Loucy (cell line): ENCODE measurements around the gene EED.
"Not testable (repeated sequence)": the region's sequence is repeated elsewhere in the genome, so short reads cannot be mapped to it uniquely, and the experiment has no call there.

Experiments used
- H2AFZ ChIP-seq: fragments of 200-600 bp; sonication (generic); 2 replicates; pipeline ENCODE4 v1.6.0; 2016; ENCODE audit warnings: antibody characterized with exemption, mild to moderate bottlenecking, low read length, moderate library complexity
- H3F3A ChIP-seq: fragments of 200-600 bp; 2 replicates; pipeline ENCODE4 v1.6.0; 2016; ENCODE audit warnings: antibody characterized with exemption, low read depth, mild to moderate bottlenecking
- H3K27me3 ChIP-seq: fragments of 200-600 bp; sonication (generic); 2 replicates; pipeline ENCODE4 v1.6.1; 2014; ENCODE audit warnings: low read length, mild to moderate bottlenecking; ENCODE audit not compliant: insufficient read depth, poor library complexity, severe bottlenecking
- H3K36me3 ChIP-seq: fragments of 200-600 bp; sonication (generic); 2 replicates; pipeline ENCODE4 v1.6.1; 2016; ENCODE audit warnings: low read length; ENCODE audit not compliant: insufficient read depth
- H3K4me1 ChIP-seq: fragments of 200-600 bp; sonication (generic); 2 replicates; pipeline ENCODE4 v1.5.1; 2014; ENCODE audit warnings: low read length, mild to moderate bottlenecking; ENCODE audit not compliant: insufficient read depth, poor library complexity, severe bottlenecking
- H3K4me2 ChIP-seq: fragments of 200-600 bp; sonication (generic); 2 replicates; pipeline ENCODE4 v1.6.0; 2014; ENCODE audit warnings: antibody characterized with exemption, low read length, low read depth, mild to moderate bottlenecking; ENCODE audit not compliant: poor library complexity, severe bottlenecking
- H3K4me3 ChIP-seq: fragments of 200-600 bp; sonication (generic); 2 replicates; pipeline ENCODE4 v1.5.1; 2014; ENCODE audit warnings: low read length, mild to moderate bottlenecking, mixed read lengths; ENCODE audit not compliant: poor library complexity, severe bottlenecking
- H3K79me2 ChIP-seq: fragments of 200-600 bp; sonication (generic); 2 replicates; pipeline ENCODE4 v1.6.1; 2014; ENCODE audit warnings: low read length; ENCODE audit not compliant: insufficient read depth
- H3K9ac ChIP-seq: fragments of 200-600 bp; sonication (generic); 2 replicates; pipeline ENCODE4 v1.6.0; 2014; ENCODE audit warnings: mild to moderate bottlenecking, low read depth, low read length, moderate library complexity; ENCODE audit not compliant: poor library complexity, severe bottlenecking
- H3K9me2 ChIP-seq: fragments of 200-600 bp; sonication (generic); replicated peaks from 2 replicates; pipeline ENCODE4 v1.6.1; 2016; ENCODE audit warnings: low read depth, low read length, mixed read lengths
- H3K9me3 ChIP-seq: fragments of 200-600 bp; sonication (generic); 2 replicates; pipeline ENCODE4 v1.6.1; 2014; ENCODE audit warnings: mild to moderate bottlenecking, antibody characterized with exemption, low read length, low read depth; ENCODE audit not compliant: insufficient read depth
- H4K20me1 ChIP-seq: fragments of 200-600 bp; sonication (generic); 2 replicates; pipeline ENCODE4 v1.6.0; 2014; ENCODE audit warnings: antibody characterized with exemption, low read length, mild to moderate bottlenecking; ENCODE audit not compliant: insufficient read depth, poor library complexity, severe bottlenecking
- EZH2phosphoT487 ChIP-seq: fragments of 200-600 bp; IDR thresholded peaks from 2 replicates; pipeline ENCODE4 v1.6.1; 2018; ENCODE audit warnings: antibody characterized with exemption, mild to moderate bottlenecking, moderate library complexity, borderline replicate concordance
- TF ChIP-seq, protein P1 (sequence below): fragments of 200-600 bp; sonication (generic); conservative IDR thresholded peaks from 2 replicates; pipeline ENCODE4 v1.5.1; 2014; ENCODE audit warnings: mild to moderate bottlenecking, antibody characterized with exemption, low read length

EED gene

DNA sequence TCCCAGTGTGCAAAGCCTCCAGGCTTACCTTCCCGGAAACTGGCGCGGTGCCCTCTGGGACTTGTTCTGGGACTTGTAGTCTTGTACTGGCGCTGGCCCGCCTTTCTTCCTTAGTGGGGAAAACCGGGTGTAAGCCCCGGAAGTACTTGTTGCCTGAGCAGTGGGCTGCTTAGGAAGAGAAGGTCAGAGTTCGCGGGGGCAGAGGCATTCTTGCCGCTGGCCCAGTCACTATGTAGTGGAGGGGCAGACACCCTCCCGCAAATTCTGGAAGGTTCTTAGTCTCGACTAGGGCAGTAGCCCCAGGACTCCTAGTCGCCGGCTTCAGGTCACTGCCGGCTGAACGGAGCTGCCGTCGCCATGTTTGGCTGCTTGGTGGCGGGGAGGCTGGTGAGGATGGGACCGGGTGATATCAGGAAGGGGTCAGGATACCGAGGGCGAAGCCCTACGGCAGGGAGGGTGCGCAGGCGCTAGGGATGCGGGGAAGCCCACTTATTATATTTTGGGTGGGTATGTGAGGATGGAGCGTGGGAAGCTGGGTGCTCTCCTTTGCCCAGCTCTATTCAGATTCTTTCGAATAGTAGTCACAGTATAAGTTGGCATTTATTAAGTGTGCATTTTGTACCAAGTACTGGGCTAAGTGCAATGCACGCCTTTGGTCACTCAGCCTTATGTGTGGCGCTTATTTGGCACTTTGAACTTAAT lies 57.7 kb downstream of the EED start, which contains the start of gene HIKESHI:
TSS of gene HIKESHI (plus strand) at position 149 of the 702 bp plus-strand sequence. CDS start at position 358, 209 bp downstream.
- H2AFZ ChIP-seq = peak within 1 kb of the TSS; percentile 94
- H3K4me3 ChIP-seq = peak within 1 kb of the TSS; percentile 96
- no peaks in the 10 kb centered on the region for H3K9me2 ChIP-seq
- peak within 1 kb of the TSS; percentile 89 for H3K9ac ChIP-seq
- H3K79me2 ChIP-seq = peaks cover 31% of the 10 kb centered on the region
- no peaks in the 10 kb centered on the region for H3F3A ChIP-seq
- H3K27me3 ChIP-seq = peaks cover 5% of the 10 kb centered on the region
- peaks cover 22% of the 10 kb centered on the region for H3K4me1 ChIP-seq
- H3K36me3 ChIP-seq = no peaks in the 10 kb centered on the region
- peak within 1 kb of the TSS; percentile 89 for H3K4me2 ChIP-seq
- H3K9me3 ChIP-seq = no peaks in the 10 kb centered on the region
- TF ChIP-seq, protein P1, sequence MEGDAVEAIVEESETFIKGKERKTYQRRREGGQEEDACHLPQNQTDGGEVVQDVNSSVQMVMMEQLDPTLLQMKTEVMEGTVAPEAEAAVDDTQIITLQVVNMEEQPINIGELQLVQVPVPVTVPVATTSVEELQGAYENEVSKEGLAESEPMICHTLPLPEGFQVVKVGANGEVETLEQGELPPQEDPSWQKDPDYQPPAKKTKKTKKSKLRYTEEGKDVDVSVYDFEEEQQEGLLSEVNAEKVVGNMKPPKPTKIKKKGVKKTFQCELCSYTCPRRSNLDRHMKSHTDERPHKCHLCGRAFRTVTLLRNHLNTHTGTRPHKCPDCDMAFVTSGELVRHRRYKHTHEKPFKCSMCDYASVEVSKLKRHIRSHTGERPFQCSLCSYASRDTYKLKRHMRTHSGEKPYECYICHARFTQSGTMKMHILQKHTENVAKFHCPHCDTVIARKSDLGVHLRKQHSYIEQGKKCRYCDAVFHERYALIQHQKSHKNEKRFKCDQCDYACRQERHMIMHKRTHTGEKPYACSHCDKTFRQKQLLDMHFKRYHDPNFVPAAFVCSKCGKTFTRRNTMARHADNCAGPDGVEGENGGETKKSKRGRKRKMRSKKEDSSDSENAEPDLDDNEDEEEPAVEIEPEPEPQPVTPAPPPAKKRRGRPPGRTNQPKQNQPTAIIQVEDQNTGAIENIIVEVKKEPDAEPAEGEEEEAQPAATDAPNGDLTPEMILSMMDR = no peak
- TF ChIP-seq EZH2phosphoT487 = no peak
- no peaks in the 10 kb centered on the region for H4K20me1 ChIP-seq

DNA sequence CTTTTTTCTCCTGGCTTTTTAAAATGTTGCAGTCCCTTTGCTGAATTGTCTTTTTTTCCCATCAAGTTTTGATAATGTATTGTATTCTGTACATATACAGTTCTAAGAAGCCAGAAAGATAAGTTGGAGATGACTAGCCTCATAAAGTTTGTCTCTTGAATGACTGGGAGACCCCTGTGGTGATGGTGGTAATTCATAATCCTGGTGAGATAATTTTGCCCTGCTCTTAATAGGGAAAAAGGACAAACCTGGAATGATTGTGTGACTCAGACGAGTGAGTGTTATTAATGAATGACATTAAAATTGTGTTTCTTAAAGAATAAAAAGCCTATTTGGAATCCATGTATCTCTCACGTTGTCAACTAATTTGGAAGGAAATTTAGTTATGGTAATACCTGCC lies 58.7 kb downstream of the EED start:
- H3K79me2 ChIP-seq = peaks cover 31% of the 10 kb centered on the region
- no peak for TF ChIP-seq EZH2phosphoT487
- TF ChIP-seq, protein P1 = no peak
- no peaks in the 10 kb centered on the region for H3K36me3 ChIP-seq
- no peaks in the 10 kb centered on the region for H3F3A ChIP-seq
- H2AFZ ChIP-seq = no peak overlapping the region
- H3K9ac ChIP-seq = peak overlapping the region; percentile 89
- H3K4me3 ChIP-seq = peak overlapping the region; percentile 96
- peaks cover 5% of the 10 kb centered on the region for H3K27me3 ChIP-seq
- H3K4me2 ChIP-seq = peak overlapping the region; percentile 89
- H4K20me1 ChIP-seq = no peaks in the 10 kb centered on the region
- peaks cover 22% of the 10 kb centered on the region for H3K4me1 ChIP-seq
- H3K9me3 ChIP-seq = no peaks in the 10 kb centered on the region
- no peaks in the 10 kb centered on the region for H3K9me2 ChIP-seq

GRCh38 chr11:86308710-86309109 lies 64.2 kb downstream of the EED start:
- peaks cover 24% of the 10 kb centered on the region for H3K79me2 ChIP-seq
- not testable (repeated sequence) for H2AFZ ChIP-seq, H3K4me3 ChIP-seq, H3F3A ChIP-seq, H3K9ac ChIP-seq, H3K9me3 ChIP-seq, H3K27me3 ChIP-seq, H3K9me2 ChIP-seq, H3K36me3 ChIP-seq, H3K4me2 ChIP-seq, H4K20me1 ChIP-seq, H3K4me1 ChIP-seq

GRCh38 chr11:86313793-86314192 lies 69.2 kb downstream of the EED start:
- peaks cover 10% of the 10 kb centered on the region for H3K79me2 ChIP-seq
- no peaks in the 10 kb centered on the region for H3F3A ChIP-seq
- peaks cover 5% of the 10 kb centered on the region; the same call in 1 of the 2 replicates for H3K36me3 ChIP-seq
- H3K4me1 ChIP-seq = no peaks in the 10 kb centered on the region
- H2AFZ ChIP-seq = no peak overlapping the region
- no peak overlapping the region for H3K4me2 ChIP-seq
- no peak overlapping the region for H3K9ac ChIP-seq
- H3K9me2 ChIP-seq = no peaks in the 10 kb centered on the region
- H3K9me3 ChIP-seq = no peaks in the 10 kb centered on the region
- no peaks in the 10 kb centered on the region for H3K27me3 ChIP-seq
- no peaks in the 10 kb centered on the region for H4K20me1 ChIP-seq
- no peak overlapping the region for H3K4me3 ChIP-seq
- no peak for TF ChIP-seq EZH2phosphoT487
- TF ChIP-seq, protein P1 = no peak
